SKM-1 (cell line): ENCODE data around the gene CDH24.

Experiments
- DNase-seq: peaks from one replicate; lab custom pipeline; 2025; ENCODE audit not compliant: unreplicated experiment; lab: John Stamatoyannopoulos, UW

Gene CDH24

GRCh38 chr14:23056956-23057756, at the start of gene CDH24:
Gene CDH24, minus strand, starts transcription at chr14:23057520. Its CDS starts 1,787 bp downstream, at chr14:23055733.
- no peak for DNase-seq

GRCh38 chr14:23106747-23107045, 49.4 kb upstream of the CDH24 start:
- DNase-seq, result no peak

GRCh38 chr14:23105348-23105824, 48.1 kb upstream of the CDH24 start:
- DNase-seq, result no peak

GRCh38 chr14:23104591-23105347, 47.4 kb upstream of the CDH24 start, which contains the start of gene CIROP:
Gene CIROP, minus strand, starts transcription at chr14:23104989. Its CDS starts 69 bp downstream, at chr14:23104920.
- DNase-seq, result no peak

- DNase-seq, result no peak
These were observed 46.8 kb upstream of the CDH24 start for GRCh38 chr14:23104070-23104590.

GRCh38 chr14:23103581-23103980, 46.3 kb upstream of the CDH24 start:
- DNase-seq, result no peak

GRCh38 chr14:23102801-23103200, 45.5 kb upstream of the CDH24 start:
- DNase-seq, result no peak

GRCh38 chr14:23101986-23102625, 44.8 kb upstream of the CDH24 start:
- DNase-seq, result no peak

GRCh38 chr14:23101213-23101970, 44.1 kb upstream of the CDH24 start:
- DNase-seq, result no peak

- no peak for DNase-seq
These were observed 42.0 kb upstream of the CDH24 start for GRCh38 chr14:23099212-23099861.

- DNase-seq, result no peak
These were observed 40.5 kb upstream of the CDH24 start for GRCh38 chr14:23097786-23098185.

- DNase-seq, result no peak
These were observed 38.1 kb upstream of the CDH24 start, which contains the start of gene C14orf119 for GRCh38 chr14:23095196-23096108. Gene C14orf119, plus strand, starts transcription at chr14:23095505. Its CDS starts 2,154 bp downstream, at chr14:23097659.

- DNase-seq, result no peak
These were observed 37.4 kb upstream of the CDH24 start, which contains the start of gene ACIN1 for GRCh38 chr14:23094666-23095195. Gene ACIN1, minus strand, starts transcription at chr14:23095136. Its CDS starts 24 bp downstream, at chr14:23095112.

- DNase-seq, result no peak
These were observed 36.8 kb upstream of the CDH24 start for GRCh38 chr14:23093991-23094665.

- DNase-seq, result no peak
These were observed 36.2 kb upstream of the CDH24 start for GRCh38 chr14:23093526-23093925.

GRCh38 chr14:23093104-23093503, 35.8 kb upstream of the CDH24 start:
- no peak for DNase-seq

GRCh38 chr14:23091294-23092225, 34.2 kb upstream of the CDH24 start:
- no peak for DNase-seq
